ENCODE data around the gene URAD. TPM values are rescaled to one million over a fixed set of nuclear protein-coding genes. Genes with fewer than 3 reads are reported as not detected.

URAD gene
- total RNA-seq, 2 donors from 2014 or later: not detected

GRCh38 chr13:27977476-27978300 lies 10.8 kb downstream of the URAD start:
- no peaks in the 10 kb centered on the region for H3K36me3 Mint-ChIP-seq
- no peaks in the 10 kb centered on the region for H3K9me3 Mint-ChIP-seq
- peak overlapping the region in 1 of 2 donors; percentile 95 for H3K27ac Mint-ChIP-seq
- DNase-seq (ENCODE audit: low spot score in 2 of 2): peak in 1 of 2 donors; percentile 1
- peak in 1 of 2 donors; percentile 24 for ATAC-seq

- Mint-ChIP-seq H3K9me3 (no peaks in the 10 kb centered on the region), H3K27ac (no peak overlapping the region), H3K36me3 (peaks cover 0 to under 1% of the 10 kb centered on the region in 2 donors)
- ATAC-seq (no peak), DNase-seq (ENCODE audit: low spot score in 2 of 2) (no peak)
Observed at GRCh38 chr13:27976362-27977091, 12.0 kb downstream of the URAD start.

GRCh38 chr13:27975564-27976361 lies 12.7 kb downstream of the URAD start:
- no peak for ATAC-seq
- no peak for DNase-seq (ENCODE audit: low spot score in 2 of 2)
- Mint-ChIP-seq H3K9me3 (no peaks in the 10 kb centered on the region), H3K36me3 (peaks cover 0 to 5% of the 10 kb centered on the region in 2 donors), H3K27ac (peak overlapping the region in 1 of 2 donors; percentile 72)

GRCh38 chr13:27973961-27974662 lies 14.4 kb downstream of the URAD start:
- no peak overlapping the region for H3K27ac Mint-ChIP-seq
- H3K9me3 Mint-ChIP-seq: no peaks in the 10 kb centered on the region
- no peak for ATAC-seq
- no peak for DNase-seq (ENCODE audit: low spot score in 2 of 2)
- peaks cover 0 to 5% of the 10 kb centered on the region in 2 donors for H3K36me3 Mint-ChIP-seq

- Mint-ChIP-seq H3K36me3 (peaks cover 0 to 5% of the 10 kb centered on the region in 2 donors), H3K27ac (no peak overlapping the region), H3K9me3 (no peaks in the 10 kb centered on the region)
- no peak for DNase-seq (ENCODE audit: low spot score in 2 of 2)
- no peak for ATAC-seq
Observed at GRCh38 chr13:27973291-27973690, 15.2 kb downstream of the URAD start.

GRCh38 chr13:27972478-27972820 lies 16.0 kb downstream of the URAD start:
- no peak for ATAC-seq
- H3K27ac Mint-ChIP-seq: no peak overlapping the region
- no peak for DNase-seq (ENCODE audit: low spot score in 2 of 2)
- H3K36me3 Mint-ChIP-seq: peaks cover 0 to 5% of the 10 kb centered on the region in 2 donors
- no peaks in the 10 kb centered on the region for H3K9me3 Mint-ChIP-seq

- ATAC-seq: no peak
- H3K9me3 Mint-ChIP-seq: no peaks in the 10 kb centered on the region
- peaks cover 0 to 5% of the 10 kb centered on the region in 2 donors for H3K36me3 Mint-ChIP-seq
- no peak overlapping the region for H3K27ac Mint-ChIP-seq
- no peak for DNase-seq (ENCODE audit: low spot score in 2 of 2)
Observed at GRCh38 chr13:27971776-27972477, 16.6 kb downstream of the URAD start.

GRCh38 chr13:27971236-27971645 lies 17.3 kb downstream of the URAD start:
- H3K9me3 Mint-ChIP-seq: no peaks in the 10 kb centered on the region
- H3K36me3 Mint-ChIP-seq: peaks cover 0 to 5% of the 10 kb centered on the region in 2 donors
- DNase-seq (ENCODE audit: low spot score in 2 of 2) (no peak), ATAC-seq (no peak)
- H3K27ac Mint-ChIP-seq: no peak overlapping the region

- DNase-seq (ENCODE audit: low spot score in 2 of 2) (no peak), ATAC-seq (no peak)
- no peaks in the 10 kb centered on the region for H3K9me3 Mint-ChIP-seq
- H3K36me3 Mint-ChIP-seq: peaks cover 0 to 5% of the 10 kb centered on the region in 2 donors
- peak overlapping the region in 1 of 2 donors; percentile 29 for H3K27ac Mint-ChIP-seq
Observed at GRCh38 chr13:27970382-27971235, 17.9 kb downstream of the URAD start.

GRCh38 chr13:27969866-27970229 lies 18.6 kb downstream of the URAD start:
- DNase-seq (ENCODE audit: low spot score in 2 of 2) (no peak), ATAC-seq (no peak)
- Mint-ChIP-seq H3K9me3 (no peaks in the 10 kb centered on the region), H3K27ac (no peak overlapping the region), H3K36me3 (peaks cover 0 to 5% of the 10 kb centered on the region in 2 donors)

- ATAC-seq: no peak
- DNase-seq (ENCODE audit: low spot score in 2 of 2): no peak
- H3K36me3 Mint-ChIP-seq: peaks cover 0 to 5% of the 10 kb centered on the region in 2 donors
- H3K27ac Mint-ChIP-seq: peak within 1 kb of the TSS in 1 of 2 donors; percentile 63
- no peaks in the 10 kb centered on the region for H3K9me3 Mint-ChIP-seq
Observed at GRCh38 chr13:27969082-27969865, 19.2 kb downstream of the URAD start, which contains the start of gene CDX2. TSS of gene CDX2 (minus strand) at chr13:27969315. CDS start at chr13:27969006, 309 bp downstream.

GRCh38 chr13:27968316-27969081 lies 20.0 kb downstream of the URAD start:
- H3K9me3 Mint-ChIP-seq: no peaks in the 10 kb centered on the region
- DNase-seq (ENCODE audit: low spot score in 2 of 2) (no peak), ATAC-seq (peak in 1 of 2 donors; percentile 34)
- peaks cover 0 to 5% of the 10 kb centered on the region in 2 donors for H3K36me3 Mint-ChIP-seq
- H3K27ac Mint-ChIP-seq: no peak overlapping the region

GRCh38 chr13:27967736-27968315 lies 20.7 kb downstream of the URAD start:
- Mint-ChIP-seq H3K36me3 (peaks cover 0 to 5% of the 10 kb centered on the region in 2 donors), H3K9me3 (no peaks in the 10 kb centered on the region), H3K27ac (peak overlapping the region in 1 of 2 donors; percentile 72)
- DNase-seq (ENCODE audit: low spot score in 2 of 2): no peak
- ATAC-seq: no peak

Data from activated naive CD4-positive, alpha-beta T cell treated with anti-CD3 and anti-CD28 coated beads, Interleukin-2, amount 50 U/mL, for 72 hours (primary cell).